RWPE2 (cell line): ENCODE measurements around the gene CMSS1.

Experiments used
- ATAC-seq: fragments of 200-7000 bp; cut with Tn5 transposase; 3 replicates; pipeline ENCODE4 v1.9.1; 2021; ENCODE audit warnings: low read depth
- DNase-seq: peaks from one replicate; pipeline ENCODE4 v3.0.0-alpha.2; 2020; ENCODE audit warnings: low spot score
- H3K27ac ChIP-seq: fragments of 450-650 bp; 2 replicates; pipeline ENCODE4 v1.5.1; 2017; ENCODE audit warnings: mild to moderate bottlenecking; ENCODE audit not compliant: poor library complexity, severe bottlenecking
- H3K27me3 ChIP-seq: fragments of 250-450 bp; sonication (Bioruptor Pico); 2 replicates; pipeline ENCODE4 v1.5.1; 2021; ENCODE audit warnings: mild to moderate bottlenecking, moderate library complexity; ENCODE audit not compliant: insufficient read depth, poor library complexity, severe bottlenecking
- H3K36me3 ChIP-seq: fragments of 250-450 bp; sonication (Bioruptor Pico); 2 replicates; pipeline ENCODE4 v1.5.1; 2020; ENCODE audit warnings: low read depth, mild to moderate bottlenecking, moderate library complexity
- H3K4me1 ChIP-seq: fragments of 250-450 bp; sonication (Bioruptor Pico); 2 replicates; pipeline ENCODE4 v1.5.1; 2021; ENCODE audit warnings: mild to moderate bottlenecking, moderate library complexity; ENCODE audit not compliant: insufficient read depth, poor library complexity, severe bottlenecking
- H3K4me3 ChIP-seq: fragments of 250-450 bp; sonication (Bioruptor Pico); 2 replicates; pipeline ENCODE4 v1.5.1; 2021; ENCODE audit warnings: mild to moderate bottlenecking, moderate library complexity; ENCODE audit not compliant: severe bottlenecking
- H3K9me3 ChIP-seq: fragments of 250-450 bp; sonication (Bioruptor Pico); 2 replicates; pipeline ENCODE4 v1.5.1; 2021; ENCODE audit warnings: mild to moderate bottlenecking, moderate library complexity; ENCODE audit not compliant: severe bottlenecking
- CTCF ChIP-seq: fragments of 450-650 bp; IDR thresholded peaks from one replicate; pipeline ENCODE4 v1.5.1; 2017; ENCODE audit warnings: mild to moderate bottlenecking, moderate library complexity; ENCODE audit not compliant: poor library complexity, severe bottlenecking

The CMSS1 gene

DNA sequence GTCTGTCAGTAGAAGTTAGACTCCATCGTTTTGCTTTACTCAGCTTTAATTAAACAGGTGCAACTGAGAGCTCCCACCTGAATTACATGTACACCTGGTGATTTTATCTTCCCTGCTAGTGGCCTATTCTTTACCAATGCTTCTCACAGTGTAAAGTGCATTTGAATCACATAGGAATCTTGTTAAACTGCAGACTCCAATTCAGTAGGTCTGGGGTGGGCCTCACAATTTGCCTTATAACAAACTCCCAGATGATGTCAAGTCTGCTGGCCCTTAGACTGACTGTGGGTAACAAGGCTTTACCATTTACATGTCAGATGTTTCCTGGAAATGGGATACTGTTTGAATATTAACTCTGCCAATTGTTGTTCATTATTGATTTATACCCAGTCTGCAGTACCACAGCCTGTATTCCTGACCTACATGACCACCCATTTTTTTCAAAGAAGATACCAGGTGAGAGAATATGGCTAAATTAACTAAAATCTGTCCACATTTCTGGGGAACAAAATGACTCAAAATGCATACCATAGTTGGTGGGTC, 37.2 kb downstream of the CMSS1 start:
- Histone ChIP-seq H3K4me1 (peaks cover 8% of the 10 kb centered on the region), H3K27ac (no peak overlapping the region), H3K9me3 (no peaks in the 10 kb centered on the region), H3K4me3 (no peak overlapping the region), H3K36me3 (no peaks in the 10 kb centered on the region), H3K27me3 (no peaks in the 10 kb centered on the region)
- ATAC-seq, result no peak
- no peak for DNase-seq
- no peak for TF ChIP-seq CTCF

DNA sequence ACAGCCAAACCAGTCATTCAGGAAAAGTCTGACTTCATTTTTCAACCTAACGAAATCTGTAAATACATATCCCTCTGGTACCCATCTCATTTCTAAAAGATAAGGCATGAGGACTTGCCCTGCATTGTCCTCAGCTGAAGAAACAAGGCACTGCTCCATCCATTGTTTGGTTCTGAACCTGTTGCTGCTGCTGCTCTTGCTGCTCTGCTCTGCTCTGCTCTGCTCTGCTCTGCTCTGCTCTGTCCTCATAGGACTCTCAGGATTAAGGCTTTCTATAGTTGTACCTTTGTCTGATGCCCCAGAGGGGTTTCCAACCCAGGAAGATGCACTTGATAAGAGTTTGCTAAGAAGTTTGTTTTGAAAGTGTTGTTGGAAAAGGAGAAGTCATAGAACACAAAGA, 38.2 kb downstream of the CMSS1 start:
- Histone ChIP-seq H3K36me3 (no peaks in the 10 kb centered on the region), H3K4me1 (peaks cover 14% of the 10 kb centered on the region), H3K9me3 (no peaks in the 10 kb centered on the region), H3K27me3 (no peaks in the 10 kb centered on the region), H3K4me3 (no peak overlapping the region), H3K27ac (no peak overlapping the region)
- no peak for DNase-seq
- TF ChIP-seq CTCF, result no peak
- ATAC-seq, result no peak

DNA sequence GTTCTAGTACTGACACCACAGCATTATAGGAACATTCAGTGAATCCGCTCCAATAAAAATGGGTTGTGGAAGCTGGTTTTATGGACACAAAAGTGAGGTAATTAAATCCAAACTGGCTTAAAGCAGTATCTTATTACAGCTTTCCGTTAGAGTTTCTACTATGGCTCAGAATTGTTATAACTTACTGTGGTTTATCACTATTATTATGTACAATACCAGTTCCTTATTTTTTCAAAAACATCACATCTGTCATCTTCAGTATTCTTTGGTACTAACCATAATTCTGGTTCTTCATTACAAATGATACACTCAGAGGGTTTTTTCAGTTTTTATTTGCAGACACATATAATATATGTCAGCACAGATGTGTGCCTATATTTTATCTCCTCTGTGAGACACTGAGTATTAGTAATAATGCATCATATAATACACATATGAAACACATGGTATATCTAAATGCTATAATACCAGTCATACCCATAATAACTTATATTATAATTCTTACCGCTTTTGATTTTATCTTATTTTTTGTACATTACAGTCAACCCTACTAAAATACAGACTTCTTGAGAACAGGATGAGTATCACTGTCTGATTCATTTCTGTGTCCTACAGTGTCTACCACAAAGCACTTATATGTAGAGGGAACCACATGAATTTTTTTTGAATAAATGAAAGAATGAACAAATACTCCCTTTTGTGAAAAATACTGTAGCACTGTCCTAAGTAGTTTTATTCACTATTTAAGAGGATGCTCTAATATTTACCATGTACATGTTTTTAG, 39.0 kb downstream of the CMSS1 start:
- no peak for TF ChIP-seq CTCF
- ATAC-seq (no peak), DNase-seq (no peak)
- Histone ChIP-seq H3K4me3 (no peak overlapping the region), H3K9me3 (no peaks in the 10 kb centered on the region), H3K27me3 (no peaks in the 10 kb centered on the region), H3K27ac (no peak overlapping the region), H3K4me1 (peaks cover 17% of the 10 kb centered on the region), H3K36me3 (no peaks in the 10 kb centered on the region)

GRCh38 chr3:99857278-99857677, 39.6 kb downstream of the CMSS1 start:
- no peaks in the 10 kb centered on the region for H3K36me3 ChIP-seq
- DNase-seq (no peak), ATAC-seq (no peak)
- no peak overlapping the region for H3K4me3 ChIP-seq
- H3K4me1 ChIP-seq, result peaks cover 24% of the 10 kb centered on the region
- no peaks in the 10 kb centered on the region for H3K9me3 ChIP-seq
- no peak for TF ChIP-seq CTCF
- H3K27ac ChIP-seq, result no peak overlapping the region
- H3K27me3 ChIP-seq, result no peaks in the 10 kb centered on the region

DNA sequence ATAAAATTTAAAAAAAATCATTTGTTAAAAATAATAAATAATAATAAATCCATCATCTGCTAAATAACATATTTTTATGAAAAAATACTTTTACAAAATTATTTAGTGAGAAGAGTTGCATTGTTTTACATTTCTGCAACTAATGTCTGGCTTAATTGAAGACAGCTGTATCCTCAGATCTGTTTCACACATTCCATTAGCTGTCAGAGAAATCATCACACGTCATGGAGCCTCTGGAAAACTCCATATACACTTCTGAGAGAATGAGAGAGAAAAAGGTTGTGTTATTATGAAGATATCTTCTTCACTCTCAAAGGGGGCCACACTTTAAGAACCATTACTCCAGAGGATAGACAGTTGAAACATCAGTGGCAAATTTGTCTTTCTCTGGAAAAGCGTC, 40.8 kb downstream of the CMSS1 start:
- H3K4me3 ChIP-seq, result no peak overlapping the region
- H3K27me3 ChIP-seq, result no peaks in the 10 kb centered on the region
- H3K36me3 ChIP-seq, result no peaks in the 10 kb centered on the region
- H3K27ac ChIP-seq, result peak overlapping the region; percentile 75
- DNase-seq, result no peak
- no peaks in the 10 kb centered on the region for H3K9me3 ChIP-seq
- TF ChIP-seq CTCF, result no peak
- no peak for ATAC-seq
- H3K4me1 ChIP-seq, result peaks cover 24% of the 10 kb centered on the region
